ENCODE data around the gene NTF4.
"Not testable (repeated sequence)": the region's sequence is repeated elsewhere in the genome, so short reads cannot be mapped to it uniquely, and the experiment has no call there.

DNA sequence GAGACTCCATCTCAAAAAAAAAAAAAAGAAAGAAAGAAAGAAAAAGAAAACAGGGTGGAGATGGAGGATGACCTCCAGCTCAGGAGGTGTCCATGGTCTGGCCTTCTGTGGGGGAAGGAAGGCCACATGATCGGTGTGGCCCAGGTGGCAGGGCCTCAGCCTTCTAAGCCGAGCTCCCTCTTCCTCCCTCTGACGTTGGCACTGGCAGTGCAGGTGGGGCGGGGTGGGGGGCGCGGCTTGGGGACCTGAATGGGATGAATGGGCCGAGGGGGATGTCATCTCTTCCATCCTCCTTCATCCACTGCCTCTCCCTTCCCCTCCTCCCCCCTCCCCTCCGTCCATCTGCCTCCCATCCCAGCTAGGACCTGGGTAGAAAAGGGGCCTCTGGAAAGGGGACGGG, 24.9 kb downstream of the NTF4 start:
- TF ChIP-seq MYC (IDR thresholded peaks at IDR 0.05; ENCODE audit: low read depth, low read length): not testable (repeated sequence)
- TF ChIP-seq, protein P1, sequence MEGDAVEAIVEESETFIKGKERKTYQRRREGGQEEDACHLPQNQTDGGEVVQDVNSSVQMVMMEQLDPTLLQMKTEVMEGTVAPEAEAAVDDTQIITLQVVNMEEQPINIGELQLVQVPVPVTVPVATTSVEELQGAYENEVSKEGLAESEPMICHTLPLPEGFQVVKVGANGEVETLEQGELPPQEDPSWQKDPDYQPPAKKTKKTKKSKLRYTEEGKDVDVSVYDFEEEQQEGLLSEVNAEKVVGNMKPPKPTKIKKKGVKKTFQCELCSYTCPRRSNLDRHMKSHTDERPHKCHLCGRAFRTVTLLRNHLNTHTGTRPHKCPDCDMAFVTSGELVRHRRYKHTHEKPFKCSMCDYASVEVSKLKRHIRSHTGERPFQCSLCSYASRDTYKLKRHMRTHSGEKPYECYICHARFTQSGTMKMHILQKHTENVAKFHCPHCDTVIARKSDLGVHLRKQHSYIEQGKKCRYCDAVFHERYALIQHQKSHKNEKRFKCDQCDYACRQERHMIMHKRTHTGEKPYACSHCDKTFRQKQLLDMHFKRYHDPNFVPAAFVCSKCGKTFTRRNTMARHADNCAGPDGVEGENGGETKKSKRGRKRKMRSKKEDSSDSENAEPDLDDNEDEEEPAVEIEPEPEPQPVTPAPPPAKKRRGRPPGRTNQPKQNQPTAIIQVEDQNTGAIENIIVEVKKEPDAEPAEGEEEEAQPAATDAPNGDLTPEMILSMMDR (IDR thresholded peaks at IDR 0.05; ENCODE audit: low read depth, low read length): not testable (repeated sequence)

All from NB4 (cell line).